Medulla oblongata (tissue), 1 donor: Measurements from ENCODE around the gene CCDC138.

ENCODE experiments used
- DNase-seq: peaks from one replicate; pipeline ENCODE4 v3.0.0-alpha.2; 2015; ENCODE audit errors: extremely low spot score

Gene CCDC138

DNA sequence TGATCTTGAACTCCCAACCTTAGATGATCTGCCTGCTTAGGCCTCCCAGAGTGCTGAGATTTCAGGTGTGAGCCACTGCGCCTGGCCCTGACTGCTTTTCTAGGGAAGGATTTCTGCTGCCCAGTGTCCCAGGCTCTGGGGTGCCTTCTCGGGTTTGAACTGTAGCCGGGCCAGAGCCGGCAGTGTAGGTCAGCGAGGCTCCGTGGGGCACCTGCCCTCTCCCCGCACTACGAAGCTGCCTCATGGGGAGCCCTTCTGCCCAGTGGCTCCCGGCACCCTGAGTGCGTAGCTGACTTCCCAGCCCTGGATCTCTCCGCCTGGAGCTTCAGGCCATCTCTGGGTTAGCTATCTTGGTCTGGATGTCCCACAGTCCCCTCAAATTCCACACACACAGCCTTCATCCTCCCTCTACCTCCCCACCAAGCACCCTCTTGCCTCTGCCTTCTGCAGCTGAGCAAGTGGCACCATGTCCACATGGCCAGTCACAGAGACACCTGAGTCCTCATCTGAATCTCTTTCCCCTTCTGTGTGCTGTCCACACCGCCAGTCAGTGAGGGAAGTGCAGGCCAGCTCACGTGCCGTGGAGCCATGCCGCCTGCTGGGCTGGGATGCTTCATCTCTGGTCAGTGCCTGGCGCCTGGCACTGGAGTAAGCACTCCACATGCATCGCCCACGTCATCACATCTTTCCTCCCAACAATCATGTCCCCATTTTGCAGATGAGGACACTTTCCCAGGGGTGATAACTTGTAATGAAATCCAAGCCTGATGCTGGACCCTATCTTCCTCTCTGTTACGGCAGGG lies 133.2 kb downstream of the CCDC138 start:
- no peak for DNase-seq

DNA sequence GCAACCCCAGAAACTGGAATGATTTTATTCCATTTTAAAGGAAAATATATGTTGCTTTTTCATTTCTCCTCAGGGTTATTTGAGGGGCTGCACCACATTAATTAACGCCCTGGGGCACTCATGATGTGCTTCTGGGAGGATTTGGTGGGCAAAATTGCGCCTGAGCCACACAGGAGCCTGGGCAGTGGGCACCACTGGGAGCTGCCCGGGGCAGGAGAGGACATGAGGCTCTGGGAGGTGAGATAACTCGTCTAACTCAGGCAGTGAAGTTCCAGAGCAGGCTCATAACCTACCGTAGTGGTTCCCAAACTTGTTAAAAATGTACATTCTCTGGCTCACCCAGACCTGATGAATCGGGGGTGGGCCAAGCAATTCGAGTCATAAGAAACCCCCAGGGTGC lies 134.1 kb downstream of the CCDC138 start:
- DNase-seq, result no peak

DNA sequence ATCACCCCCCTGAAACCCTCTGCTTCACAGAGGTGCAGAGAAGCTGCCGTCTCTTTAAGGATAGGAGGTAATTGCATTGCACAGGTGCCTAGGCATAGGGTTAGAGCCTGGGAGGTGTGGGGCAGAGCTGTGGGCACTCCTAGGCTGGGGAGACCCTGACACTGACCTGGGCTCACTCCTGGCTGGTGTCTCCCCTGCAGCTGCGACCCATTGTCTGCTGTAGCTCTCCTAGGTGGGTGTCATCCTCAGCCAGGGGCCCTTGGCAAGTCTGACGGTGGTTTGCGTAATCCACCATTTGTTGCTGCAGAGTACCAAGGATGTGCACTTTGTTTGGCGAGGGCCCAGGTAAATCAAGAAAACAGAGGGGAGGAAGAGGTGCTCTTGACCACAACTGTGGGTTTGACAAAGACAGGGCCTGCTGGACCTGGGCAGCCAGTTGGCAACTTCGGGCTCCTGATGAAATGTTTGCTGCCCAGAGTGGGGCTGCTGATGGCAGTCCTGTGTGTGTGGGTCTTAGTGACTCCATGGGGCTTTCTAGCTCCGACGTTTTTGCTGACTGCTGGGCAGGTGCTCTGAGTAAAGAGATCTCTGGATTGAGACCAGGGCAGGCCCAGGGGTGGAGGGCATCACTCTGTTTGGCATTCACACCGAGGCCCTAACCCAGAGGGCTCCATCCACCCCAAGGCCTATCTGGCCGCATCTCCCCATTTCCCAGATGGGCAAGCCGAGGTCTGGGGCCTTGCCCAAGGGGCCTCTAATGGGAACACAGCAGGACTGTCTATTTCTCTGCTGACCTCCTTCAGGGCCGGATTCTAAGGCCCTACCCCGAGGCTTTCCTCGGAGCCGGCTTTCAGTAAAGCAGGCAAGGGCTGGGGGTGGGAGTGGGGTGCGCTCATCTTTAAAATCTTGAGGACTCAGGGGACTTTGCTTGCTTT lies 134.8 kb downstream of the CCDC138 start:
- DNase-seq, result no peak

DNA sequence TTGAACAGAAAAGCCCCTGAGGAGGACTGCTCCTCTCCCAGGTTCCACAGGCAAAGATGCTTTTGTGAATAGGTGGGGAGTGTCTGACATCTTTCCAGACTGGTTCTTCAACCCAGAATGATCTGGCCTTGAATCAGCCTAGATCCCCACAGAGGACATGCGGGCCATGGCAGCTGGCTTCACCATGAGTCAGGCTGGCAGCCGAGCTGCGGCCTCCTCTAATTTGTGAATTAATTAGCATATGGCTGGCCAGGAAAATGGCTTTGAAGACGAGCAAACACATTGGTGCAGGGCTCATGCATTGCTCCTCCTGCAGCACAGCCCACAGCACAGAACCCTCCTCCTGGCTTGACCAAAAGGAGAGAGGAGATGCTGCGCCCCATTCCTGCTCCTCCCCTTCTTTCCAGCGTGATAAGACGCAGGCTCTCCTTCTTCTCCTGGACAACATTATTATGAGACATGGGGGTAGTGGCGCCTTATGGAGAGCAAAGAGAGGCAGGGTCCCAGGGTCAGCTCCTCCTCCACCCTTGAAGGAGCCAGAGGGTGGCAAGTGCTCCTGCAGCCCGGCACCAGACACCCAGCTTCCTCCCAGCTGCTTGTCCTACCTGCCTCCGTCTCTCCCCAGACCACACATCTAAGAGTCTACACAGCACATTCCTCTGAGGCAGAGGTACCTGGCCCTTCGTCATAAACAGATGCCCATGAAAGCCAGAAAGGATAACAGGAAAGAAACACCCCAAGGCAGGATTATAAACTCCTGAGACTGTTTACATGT lies 135.8 kb downstream of the CCDC138 start:
- DNase-seq, result no peak

DNA sequence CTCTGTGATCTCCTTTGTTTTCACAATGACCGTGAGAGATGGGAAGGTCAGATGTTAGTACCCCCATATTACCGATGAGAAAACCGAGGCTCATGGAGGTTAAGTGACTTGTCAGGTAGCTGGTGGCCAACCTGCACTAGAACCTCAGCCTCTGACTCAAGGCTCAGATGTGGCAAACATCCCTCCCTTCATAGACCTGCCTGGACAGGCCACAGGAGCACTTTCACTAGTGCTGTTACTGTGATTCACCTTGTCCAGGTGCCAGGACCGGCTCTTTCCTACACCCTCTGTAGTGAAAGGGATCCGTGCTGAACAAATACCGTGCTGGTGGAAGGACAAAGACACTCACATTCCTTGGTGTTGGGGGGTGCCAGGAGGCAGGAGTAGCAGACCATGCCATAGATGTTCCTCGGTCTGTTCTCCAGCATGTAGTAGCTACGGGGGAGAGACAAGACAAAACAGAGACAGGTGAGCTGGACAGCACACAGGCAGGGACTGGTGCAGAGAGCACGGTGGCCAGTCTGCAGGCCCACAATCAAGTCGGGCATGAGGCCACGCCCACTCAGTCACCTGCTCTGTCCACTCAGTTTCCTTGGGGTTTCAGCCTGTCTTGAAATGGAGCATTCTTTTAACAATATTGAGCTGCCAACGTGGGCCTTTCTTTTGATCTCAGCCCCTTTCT lies 136.6 kb downstream of the CCDC138 start:
- DNase-seq, result no peak

DNA sequence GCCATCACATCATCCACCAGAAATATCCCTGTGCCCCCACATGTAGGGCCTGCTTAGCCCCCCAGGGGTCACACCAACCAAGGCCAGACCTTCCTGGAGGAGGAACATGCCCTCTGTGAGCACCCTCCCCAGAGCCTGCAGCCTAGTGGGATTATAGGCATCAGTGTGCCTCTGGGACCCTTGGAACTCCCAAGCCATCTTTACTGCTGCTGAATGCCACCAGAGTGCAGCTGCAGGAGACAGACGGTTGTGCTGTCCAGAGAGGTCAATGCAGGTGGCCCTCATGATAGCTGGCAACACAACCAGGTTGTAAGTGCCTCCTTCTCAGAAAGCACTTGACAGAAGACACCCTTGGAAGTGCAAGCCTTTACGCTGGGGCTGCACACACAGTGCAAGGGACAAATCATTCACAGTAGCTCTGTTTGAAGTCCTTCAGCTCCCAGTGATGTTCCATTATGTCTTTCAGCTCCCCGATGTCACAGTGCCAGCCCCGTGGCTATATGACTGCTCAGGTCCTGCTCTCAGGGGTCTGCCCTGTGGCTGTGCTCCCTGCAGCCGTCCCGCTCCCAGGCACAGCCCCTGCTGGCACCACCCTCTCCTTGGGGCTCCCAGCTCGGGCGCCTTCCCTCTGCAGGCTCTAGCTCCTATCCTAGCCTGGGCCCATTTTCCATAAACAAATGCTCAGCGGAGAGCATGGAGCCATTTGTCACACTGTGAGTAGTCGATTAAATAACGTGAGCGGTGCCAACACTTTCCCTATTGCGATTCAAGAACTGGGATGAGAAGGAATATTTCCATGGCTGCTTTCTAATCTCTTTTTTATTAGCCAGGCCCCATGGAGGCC lies 137.4 kb downstream of the CCDC138 start:
- no peak for DNase-seq

DNA sequence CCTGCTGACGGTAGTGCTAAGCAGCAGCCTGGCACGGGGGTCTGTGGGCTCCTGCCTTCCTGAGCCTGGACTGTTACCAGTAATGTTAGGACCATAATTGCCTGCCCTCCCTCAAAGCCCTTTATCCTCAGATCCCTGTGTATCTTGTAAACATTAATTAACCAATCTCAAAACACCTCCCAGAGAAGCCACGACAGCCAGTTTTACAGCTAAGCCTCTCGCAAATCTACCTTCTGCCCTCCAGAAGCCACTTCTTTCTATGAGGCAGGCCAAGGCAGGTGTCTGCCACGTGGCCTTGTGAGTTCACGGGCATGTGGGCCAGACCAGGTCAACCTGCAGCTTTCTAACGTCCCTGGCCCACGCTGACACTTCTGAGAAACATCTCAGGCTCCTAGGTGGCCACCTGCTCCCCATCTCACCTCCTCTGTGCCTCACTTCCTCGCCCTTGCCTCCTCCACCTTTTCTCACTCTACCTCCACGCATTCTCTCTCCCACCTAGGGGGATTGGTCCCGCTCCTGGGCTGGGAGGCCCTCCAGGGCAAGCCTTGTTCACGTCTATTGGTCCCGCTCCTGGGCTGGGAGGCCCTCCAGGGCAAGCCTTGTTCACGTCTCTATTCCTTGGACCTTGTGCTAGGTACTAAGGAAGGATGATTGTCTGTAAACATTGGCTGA lies 138.1 kb downstream of the CCDC138 start:
- no peak for DNase-seq

DNA sequence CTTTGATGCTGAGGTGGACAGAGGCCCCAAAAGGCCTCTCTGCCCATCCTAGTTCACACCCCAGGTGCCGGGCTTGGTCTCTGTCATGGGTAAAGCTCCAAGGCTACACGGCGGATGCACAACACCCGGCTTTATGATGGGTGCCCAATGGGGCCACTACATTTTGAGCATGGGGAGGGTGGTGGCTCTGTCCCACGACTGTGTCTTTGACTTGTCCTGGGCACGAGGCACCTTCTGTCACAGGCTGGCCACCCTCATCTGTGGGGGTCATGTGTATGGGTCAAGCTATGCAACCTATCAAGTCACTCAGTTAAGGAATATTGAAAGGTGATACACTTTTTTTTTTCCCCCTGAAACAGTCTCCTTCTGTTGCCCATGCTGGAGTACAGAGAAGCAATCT lies 138.7 kb downstream of the CCDC138 start:
- DNase-seq, result no peak

DNA sequence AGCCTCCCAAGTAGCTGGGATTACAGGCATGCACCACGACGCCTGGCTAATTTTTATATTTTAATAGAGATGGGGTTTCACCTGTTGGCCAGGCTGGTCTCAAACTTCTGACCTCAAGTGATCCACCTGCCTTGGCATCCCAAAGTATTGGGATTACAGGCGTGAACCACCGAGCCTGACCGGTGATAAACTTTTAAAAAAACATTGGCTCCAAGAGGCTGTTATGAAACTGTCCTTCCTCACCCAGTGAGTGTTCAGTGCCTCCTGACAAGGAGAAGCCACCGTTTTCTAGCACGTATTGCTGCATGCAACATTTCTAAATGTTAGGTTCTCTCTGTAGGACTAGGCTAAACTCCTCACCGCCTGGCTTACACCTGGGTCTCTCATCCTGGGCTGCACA lies 139.2 kb downstream of the CCDC138 start:
- no peak for DNase-seq
